PFSK-1 (cell line): Measurements from ENCODE around the gene IGF2R.

Experiments used
- FOXP2 ChIP-seq: optimal IDR thresholded peaks from 2 replicates; pipeline ENCODE3; 2011; ENCODE audit warnings: borderline replicate concordance, control low read depth, inconsistent platforms; ENCODE audit not compliant: insufficient read depth; ENCODE audit errors: extremely low read length, extremely low read depth
- POLR2AphosphoS5 ChIP-seq: IDR thresholded peaks from 2 replicates; pipeline ENCODE4 v1.6.1; 2012; ENCODE audit warnings: low read depth, mild to moderate bottlenecking, control low read depth, low read length, moderate library complexity
- TAF1 ChIP-seq: IDR thresholded peaks from 2 replicates; pipeline ENCODE4 v1.6.1; 2012; ENCODE audit warnings: low read length, control low read depth, borderline replicate concordance; ENCODE audit not compliant: insufficient read depth
- TF ChIP-seq, protein P1 (sequence below), 2 experiments: IDR thresholded peaks; 2 replicates each; pipeline versions ENCODE4 v1.6.1 to v1.8.0; 2011 to 2012; ENCODE audit warnings: low read depth in 2 of 2, low read length in 2 of 2, control low read depth in 1 of 2, inconsistent platforms in 1 of 2, mild to moderate bottlenecking in 1 of 2, moderate library complexity in 1 of 2; ENCODE audit not compliant: insufficient read depth in 1 of 2

DNA sequence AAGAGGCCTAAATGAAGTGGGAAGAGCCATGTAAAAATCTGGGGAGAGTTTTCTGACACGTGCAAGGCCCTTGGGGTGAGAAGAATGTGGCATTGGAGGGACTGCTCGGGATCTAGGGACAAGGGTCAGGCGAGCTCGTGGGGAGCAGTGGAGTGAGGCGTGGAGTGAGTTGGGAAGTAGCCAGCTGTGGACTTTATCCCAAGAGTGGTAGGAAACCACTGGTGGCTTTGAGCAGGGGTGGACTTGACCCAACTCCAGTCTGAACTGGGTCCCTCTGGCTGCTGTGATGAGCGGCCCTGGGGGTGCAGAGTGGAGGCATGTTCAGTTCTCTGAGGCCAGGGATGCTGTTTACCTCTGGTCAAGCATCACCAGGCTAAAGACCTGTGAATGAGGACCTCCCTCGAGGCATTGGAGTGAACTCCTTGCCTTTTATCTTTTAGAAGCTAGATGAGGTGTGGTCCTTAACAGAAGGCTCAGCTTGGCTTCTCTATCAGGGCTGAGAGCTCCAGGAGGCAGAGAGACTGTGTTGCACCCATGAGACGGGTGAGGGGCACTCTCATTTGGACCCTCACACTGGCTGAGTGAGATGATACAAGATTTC, 173.3 kb downstream of the IGF2R start:
- TF ChIP-seq POLR2AphosphoS5 = no peak
- TF ChIP-seq TAF1 = no peak
- TF ChIP-seq FOXP2 = no peak
- TF ChIP-seq, protein P1, sequence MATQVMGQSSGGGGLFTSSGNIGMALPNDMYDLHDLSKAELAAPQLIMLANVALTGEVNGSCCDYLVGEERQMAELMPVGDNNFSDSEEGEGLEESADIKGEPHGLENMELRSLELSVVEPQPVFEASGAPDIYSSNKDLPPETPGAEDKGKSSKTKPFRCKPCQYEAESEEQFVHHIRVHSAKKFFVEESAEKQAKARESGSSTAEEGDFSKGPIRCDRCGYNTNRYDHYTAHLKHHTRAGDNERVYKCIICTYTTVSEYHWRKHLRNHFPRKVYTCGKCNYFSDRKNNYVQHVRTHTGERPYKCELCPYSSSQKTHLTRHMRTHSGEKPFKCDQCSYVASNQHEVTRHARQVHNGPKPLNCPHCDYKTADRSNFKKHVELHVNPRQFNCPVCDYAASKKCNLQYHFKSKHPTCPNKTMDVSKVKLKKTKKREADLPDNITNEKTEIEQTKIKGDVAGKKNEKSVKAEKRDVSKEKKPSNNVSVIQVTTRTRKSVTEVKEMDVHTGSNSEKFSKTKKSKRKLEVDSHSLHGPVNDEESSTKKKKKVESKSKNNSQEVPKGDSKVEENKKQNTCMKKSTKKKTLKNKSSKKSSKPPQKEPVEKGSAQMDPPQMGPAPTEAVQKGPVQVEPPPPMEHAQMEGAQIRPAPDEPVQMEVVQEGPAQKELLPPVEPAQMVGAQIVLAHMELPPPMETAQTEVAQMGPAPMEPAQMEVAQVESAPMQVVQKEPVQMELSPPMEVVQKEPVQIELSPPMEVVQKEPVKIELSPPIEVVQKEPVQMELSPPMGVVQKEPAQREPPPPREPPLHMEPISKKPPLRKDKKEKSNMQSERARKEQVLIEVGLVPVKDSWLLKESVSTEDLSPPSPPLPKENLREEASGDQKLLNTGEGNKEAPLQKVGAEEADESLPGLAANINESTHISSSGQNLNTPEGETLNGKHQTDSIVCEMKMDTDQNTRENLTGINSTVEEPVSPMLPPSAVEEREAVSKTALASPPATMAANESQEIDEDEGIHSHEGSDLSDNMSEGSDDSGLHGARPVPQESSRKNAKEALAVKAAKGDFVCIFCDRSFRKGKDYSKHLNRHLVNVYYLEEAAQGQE (IDR thresholded peaks at IDR 0.05; ENCODE audit: insufficient read depth in 1 of 2, low read depth in 2 of 2, low read length in 2 of 2) = no peak
